GM19099 (cell line): ENCODE data around the gene ATXN1.

Experiments used
- POLR2A ChIP-seq: IDR thresholded peaks from 3 replicates; pipeline ENCODE4 v1.6.1; 2011; ENCODE audit warnings: low read depth; ENCODE audit not compliant: insufficient read length; ENCODE audit errors: extremely low read depth

The ATXN1 gene

DNA sequence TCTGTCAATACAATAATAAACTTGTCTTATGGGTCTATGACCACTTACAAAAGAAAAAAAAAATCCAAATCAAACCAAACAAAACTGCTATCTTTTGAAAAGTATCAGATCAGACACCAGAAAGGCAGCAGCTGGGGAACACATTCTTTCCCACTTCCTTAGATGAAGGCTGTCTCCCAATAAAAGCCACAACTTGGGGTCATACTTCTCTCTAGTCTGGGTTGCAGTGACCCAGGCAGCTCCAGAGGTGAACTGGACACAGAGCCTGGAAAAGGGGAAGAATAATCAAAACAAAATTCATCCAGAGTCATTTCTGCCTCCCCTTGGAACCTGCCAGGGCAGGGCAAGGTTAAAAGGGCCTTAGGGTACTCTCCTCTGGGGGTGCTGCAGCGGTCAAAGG, 19.1 kb downstream of the ATXN1 start:
- TF ChIP-seq POLR2A = no peak

DNA sequence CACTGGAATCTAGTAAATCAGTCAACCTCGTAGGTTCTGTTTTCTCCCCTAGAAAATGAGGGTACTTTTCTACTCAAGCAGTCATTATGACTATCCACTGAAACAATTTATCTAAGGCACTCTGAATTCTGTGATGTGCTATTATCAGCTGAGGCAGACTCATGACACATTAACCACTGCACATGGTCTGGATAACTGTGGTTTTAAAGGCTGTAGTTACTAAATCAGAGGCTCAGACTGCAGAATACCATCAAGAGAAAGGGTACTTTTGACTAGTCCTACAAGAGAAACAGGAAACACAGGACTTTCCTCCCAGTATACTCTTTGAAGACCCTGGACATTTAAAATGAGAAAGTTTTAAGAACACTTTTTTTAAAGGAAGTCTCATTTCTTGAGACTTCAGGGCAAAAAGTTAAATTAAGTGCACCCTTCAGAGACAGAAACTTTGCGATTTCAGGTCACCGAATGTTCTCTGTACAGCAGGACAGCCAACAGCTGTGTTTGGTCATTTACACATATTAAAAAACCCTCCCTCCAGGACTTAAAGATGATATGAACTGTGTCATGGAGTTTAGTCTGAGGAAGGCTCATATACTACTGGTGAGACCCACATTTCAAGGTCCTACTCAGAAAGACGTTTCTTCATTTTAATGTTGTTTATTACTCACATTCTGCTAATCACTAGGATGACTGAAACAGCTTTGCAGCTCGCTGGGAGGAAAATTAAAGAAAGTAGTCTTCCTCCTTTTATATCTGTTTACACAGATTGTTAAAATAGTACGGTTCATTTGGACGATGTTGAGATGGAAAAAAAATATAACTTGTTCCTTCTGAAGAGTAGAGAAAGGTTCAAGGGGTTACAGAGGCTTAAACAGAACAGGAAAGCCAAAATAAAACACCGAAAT, 19.9 kb downstream of the ATXN1 start:
- no peak for TF ChIP-seq POLR2A

DNA sequence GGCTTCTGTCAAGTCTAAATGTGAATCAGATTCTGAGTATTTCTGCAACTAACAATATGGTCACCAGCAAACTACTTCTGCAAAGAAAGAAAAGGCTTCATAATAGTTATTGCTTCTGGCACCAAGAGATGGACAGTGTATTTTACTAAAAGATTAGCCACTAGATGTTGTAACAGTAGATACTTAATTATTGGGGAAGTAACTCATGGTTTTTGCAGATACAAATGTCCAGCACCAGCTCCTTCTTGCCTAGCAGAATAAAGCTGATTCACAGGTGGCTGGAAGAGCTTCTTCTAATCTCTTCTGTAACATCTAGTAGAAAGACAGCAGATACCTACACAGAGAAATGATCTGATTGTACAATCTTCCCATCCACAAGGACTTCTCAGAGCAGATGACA, 21.2 kb downstream of the ATXN1 start:
- TF ChIP-seq POLR2A = no peak

DNA sequence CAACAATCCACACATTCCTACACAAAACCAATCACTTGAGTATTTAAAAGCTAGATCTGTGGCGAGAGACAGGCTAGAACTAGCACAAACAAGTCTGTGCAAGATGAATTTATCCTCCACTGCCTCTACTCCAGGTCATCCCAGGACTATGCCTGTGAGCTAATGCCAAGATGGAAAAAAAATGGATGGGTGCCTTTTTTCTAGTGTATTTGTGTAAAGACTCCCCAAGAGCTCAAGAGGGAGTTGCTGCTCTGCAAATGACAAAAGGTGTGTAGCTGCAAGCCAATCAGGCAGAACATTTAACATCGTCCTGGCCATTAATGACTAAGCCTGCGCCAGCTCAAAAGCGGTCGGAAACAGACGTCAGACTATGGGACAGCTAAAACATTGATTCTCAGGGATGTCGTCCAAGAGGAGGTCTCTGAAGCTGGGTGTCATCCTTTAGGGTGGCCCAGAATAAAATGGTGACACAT, 21.9 kb downstream of the ATXN1 start:
- TF ChIP-seq POLR2A = no peak

DNA sequence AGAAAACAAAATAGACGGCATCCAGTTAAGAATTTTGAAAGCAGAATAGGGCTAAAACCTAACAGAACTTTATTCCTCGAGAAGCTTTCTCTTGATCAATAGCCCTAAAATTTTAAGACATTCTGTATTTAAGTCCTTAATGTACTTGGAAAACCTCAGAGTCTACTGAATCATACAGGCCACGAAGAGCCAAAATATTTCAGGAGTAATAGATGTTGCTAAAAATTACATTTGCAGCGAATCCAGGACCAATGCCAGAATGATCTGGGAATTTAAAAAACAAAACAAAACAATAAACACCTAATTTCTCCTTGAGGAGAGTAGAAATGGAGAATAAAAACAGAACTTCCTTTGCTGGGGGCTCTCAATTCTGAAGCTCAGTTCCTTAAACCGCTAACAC, 23.3 kb downstream of the ATXN1 start:
- no peak for TF ChIP-seq POLR2A

DNA sequence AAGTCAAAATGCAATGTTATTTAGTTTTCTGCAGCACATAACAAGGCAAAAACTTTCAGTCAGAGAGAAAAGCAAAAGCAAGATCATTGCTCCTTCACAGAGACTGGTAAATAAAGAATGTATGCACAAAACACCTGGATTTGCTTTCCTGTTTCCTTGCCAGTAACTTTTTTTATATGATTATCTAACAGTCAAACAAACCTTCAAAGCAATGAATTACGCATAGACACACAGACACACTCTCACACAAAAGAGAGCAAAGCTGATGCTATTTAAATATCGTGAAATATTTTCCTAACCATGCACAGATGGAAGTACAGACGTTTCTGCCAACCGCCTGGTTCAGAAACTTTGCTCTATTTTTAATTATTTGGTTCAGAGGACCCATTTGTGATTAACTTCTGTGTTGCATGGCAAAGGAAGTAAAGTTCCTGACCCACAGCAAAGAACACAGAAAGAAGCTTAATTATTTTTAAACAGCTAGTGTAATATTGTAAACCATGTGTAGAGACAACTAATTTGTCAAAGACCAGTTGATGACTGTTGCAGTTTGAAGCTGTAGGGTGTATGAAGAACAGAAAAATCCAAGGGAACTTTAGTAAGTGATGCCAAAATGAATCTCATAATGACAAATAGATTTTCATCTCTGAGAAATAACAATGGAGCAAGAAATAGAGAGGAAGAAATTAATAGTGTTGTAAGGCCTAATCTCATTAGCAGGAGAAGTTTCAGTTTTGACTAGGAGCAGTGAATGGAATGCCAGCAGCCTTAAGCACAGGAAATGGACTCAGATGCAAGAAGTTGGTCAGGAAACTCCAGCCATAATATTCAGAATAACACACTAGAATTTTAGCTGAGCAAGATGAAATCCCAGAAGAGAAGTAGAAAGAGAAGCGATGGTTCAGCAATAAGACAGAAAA, 24.1 kb downstream of the ATXN1 start:
- TF ChIP-seq POLR2A = no peak

DNA sequence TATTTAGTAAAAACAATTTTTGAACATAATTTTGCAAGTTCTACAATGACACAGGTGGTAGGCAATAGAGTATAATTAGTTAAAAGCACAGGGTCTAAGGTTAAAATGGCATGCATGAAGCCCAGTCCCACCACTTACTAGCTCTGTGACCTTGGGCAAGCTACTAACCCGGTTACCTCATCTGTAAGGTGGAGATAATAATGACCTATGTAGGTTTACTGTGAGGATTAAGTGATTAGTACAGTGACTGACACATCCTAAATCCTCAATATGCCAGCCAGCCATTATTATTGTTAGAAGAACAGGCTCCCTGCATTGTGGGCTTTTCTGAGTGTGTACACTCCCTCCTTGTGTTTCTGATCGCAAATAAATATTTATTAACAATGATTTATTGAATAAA, 26.2 kb downstream of the ATXN1 start:
- no peak for TF ChIP-seq POLR2A

DNA sequence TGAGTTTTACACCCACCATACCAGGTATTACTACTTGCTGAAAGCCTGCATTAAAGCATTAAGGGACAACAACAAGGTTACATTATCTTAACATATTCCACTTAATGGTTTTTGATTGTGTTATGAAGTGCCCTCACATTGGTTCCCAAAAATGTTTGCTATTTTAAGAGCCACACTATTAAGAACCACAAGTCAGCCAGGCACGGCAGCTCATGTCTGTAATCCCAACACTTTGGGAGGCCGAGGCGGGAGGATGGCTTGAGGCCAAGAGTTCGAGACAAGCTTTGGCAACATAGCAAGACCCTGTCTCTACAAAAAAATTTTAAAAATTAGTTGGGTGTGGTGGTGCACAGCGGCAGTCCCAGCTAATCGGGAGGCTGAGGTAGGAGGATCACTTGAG, 28.2 kb downstream of the ATXN1 start:
- TF ChIP-seq POLR2A = no peak

DNA sequence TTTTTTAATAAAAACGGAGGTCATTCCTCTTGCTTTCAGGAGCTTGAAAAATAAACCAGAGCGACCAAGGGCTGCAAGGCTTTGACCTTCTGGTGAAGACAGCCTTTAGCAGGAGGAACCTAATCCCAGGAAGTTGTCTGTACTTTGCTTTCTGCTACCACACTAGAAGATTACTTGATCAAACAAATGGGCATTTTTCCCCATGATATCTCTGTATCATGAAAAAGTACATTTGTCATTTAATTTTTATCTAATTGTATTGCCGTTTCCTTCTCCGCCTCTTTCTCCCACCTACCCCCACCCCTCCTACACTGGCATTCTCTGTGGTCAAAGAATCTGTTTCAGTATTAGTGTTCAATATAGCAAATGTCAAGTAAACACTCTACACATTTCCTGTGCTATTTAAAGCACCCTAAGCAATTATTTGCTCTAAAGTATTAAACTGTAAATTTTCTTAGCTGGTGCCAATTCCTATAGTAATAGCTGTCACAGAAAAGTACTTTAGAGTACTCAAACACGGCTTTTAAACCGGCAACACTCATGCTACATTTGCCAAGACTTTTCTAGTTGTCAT, 29.7 kb downstream of the ATXN1 start:
- TF ChIP-seq POLR2A = no peak

DNA sequence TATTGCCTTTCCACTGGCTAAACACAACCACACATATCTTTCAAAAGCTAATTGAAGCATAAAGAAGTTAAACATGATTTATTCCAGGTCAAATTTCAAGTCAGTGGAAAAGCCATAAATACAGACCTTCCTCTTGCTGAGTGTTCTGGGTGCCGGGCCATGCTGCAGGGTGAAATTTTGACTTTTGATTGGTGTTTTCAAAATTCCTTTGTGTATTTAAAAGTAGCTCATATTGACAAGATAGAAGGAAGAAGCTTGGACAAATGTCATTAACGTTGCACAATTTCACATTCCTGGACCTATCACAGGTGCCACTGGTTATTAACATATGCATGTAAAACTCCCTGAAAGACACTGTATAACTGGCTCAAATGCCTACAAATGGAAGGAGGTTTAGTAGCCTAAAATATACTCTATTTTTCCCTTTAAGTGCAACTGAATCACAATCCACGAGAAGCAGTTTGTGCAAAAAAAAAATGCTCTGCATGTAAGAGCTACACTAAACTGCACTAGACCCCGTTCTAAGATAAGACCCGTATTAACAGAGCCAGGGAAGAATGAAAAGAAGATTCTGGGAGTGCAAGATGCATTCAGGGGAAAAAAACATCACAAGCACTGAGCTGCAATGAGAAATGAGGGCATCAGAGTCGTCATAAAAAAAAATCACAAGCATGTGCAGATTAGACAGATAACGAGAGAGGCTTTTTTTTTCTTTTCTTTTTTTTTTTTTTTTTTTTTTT, 30.4 kb downstream of the ATXN1 start:
- TF ChIP-seq POLR2A = no peak

DNA sequence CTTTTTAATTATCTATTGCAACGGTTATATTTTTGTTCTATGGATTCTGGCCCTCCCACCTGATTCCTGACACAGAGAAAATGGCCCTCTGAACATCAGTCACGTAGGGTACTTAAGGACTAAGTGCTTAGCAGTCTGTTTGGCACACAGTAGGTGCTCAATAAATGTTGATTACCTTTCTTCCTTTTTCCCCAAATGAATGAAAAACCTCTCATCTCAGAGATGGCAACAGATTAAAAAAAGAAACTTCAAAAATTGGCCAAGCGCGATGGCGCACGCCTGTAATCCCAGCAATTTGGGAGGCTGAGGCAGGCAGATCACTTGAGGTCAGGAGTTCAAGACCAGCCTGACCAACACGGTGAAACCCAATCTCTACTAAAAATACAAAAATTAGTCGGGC, 31.5 kb downstream of the ATXN1 start:
- no peak for TF ChIP-seq POLR2A

DNA sequence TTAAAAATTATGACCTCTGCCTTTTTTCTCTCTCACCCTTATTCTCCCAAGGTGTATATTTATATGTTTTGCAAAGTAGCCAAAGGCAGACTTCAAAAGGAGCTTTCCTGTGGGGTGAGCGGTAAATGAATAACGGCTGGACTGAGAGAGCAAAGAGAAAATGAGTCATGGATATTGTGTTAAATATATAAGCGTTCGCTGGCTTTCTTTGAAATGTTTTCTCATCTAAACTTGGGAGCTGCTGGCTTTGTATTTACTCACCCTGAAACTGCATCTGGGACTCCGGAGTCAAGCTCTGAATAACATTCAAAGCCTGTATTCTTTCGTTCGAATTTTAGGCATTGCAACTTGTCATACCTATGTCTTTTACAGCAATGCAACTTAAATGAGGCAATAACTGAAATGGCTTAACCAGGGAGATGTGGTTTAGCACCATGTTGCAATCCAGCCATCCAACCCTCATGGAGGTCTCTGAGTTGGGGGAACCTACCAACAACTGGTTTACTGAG, 32.0 kb downstream of the ATXN1 start:
- no peak for TF ChIP-seq POLR2A

DNA sequence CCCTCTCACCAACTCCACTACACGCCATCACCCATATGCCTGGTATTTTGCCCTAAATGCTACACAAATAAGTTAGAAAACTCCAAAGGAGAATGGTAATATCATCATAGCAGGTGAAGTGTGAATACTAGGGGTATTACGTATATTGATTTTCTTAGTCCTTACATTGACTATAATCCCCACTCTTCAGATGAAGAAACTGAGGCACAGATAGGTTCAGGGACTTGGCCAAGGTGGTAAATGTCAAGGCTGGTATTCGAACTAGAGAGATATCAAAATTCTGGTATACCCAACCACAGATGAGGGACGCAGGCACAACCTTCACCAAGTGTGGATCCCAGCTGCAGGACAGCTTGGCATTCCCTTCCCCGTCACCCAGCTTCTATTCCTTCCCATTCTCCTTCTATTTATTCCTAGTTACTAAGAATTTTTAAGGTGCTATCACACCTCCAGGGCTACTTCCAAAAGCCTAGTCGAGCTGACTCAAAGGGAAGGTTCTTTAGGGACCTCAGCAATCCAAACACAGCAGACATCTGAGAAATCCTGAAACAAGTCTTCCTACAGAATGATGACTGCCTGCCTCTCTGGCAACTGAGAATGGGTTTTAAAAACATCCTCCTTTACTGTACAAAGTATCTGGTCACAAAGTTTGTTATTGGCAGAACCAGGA, 32.6 kb downstream of the ATXN1 start:
- no peak for TF ChIP-seq POLR2A

DNA sequence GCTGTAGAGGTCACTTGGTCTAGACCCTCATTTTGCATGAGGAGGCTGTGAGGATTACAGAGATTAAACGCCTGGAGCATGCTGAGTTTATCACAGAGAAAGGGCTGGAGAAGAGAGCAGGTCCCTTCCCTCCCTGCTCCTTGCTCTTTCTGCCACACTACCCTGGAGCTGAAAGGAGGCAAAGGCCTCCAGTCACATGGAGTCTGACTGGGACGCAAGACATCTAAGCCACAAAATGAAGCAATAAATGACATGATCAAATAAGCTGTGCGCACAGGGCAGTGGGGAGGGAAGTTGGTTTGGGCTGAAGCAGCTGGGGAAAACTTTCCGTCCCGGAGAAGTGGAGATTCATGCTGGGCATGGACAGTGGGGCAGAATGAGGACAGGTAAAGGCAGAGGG, 33.3 kb downstream of the ATXN1 start:
- no peak for TF ChIP-seq POLR2A
